Keratinocyte (primary cell): Measurements from ENCODE around the gene GRIN3A. TPM values are rescaled to one million over a fixed set of nuclear protein-coding genes. Genes with fewer than 3 reads are reported as not detected.

Experiments used
- DNase-seq: peaks from one replicate; pipeline ENCODE4 v3.0.0-alpha.2; 2011; ENCODE audit warnings: low read depth, missing footprints, low spot score
- FAIRE-seq: peaks from 2 replicates; lab custom pipeline; 2011; peaks lifted over from hg19 to GRCh38; lab: Jason Lieb, UNC
- H2AFZ ChIP-seq: 2 replicates; pipeline ENCODE4 v1.6.0; 2012; ENCODE audit warnings: low read length, control low read depth, inconsistent platforms; ENCODE audit not compliant: control insufficient read depth
- H3K27ac ChIP-seq: 2 replicates; pipeline ENCODE4 v1.5.1; 2011; ENCODE audit warnings: low read length; ENCODE audit not compliant: control insufficient read depth, insufficient read depth
- H3K27me3 ChIP-seq: 3 replicates; pipeline ENCODE4 v1.6.0; 2011; ENCODE audit warnings: low read length; ENCODE audit not compliant: control insufficient read depth, insufficient read depth; ENCODE audit errors: extremely low read depth
- H3K36me3 ChIP-seq, 2 experiments: 2 replicates in 1 of 2; 3 replicates in 1 of 2; pipeline ENCODE4 v1.5.1; 2011; ENCODE audit warnings: low read length in 2 of 2, mild to moderate bottlenecking in 1 of 2; ENCODE audit not compliant: control insufficient read depth in 2 of 2, insufficient read depth in 2 of 2; ENCODE audit errors: extremely low read depth in 1 of 2
- H3K4me1 ChIP-seq: 3 replicates; pipeline ENCODE4 v1.5.1; 2011; ENCODE audit warnings: low read length; ENCODE audit not compliant: control insufficient read depth, insufficient read depth; ENCODE audit errors: extremely low read depth
- H3K4me2 ChIP-seq: 3 replicates; pipeline ENCODE4 v1.6.0; 2011; ENCODE audit warnings: low read depth, low read length; ENCODE audit not compliant: control insufficient read depth, insufficient read depth; ENCODE audit errors: extremely low read depth
- H3K4me3 ChIP-seq, 3 experiments: fragments of 200-600 bp in 1 of 3; sonication (generic) in 1 of 3; 2 replicates in 2 of 3; 3 replicates in 1 of 3; pipeline ENCODE4 v1.5.1; 2011 to 2016; ENCODE audit warnings: low read length in 3 of 3, mild to moderate bottlenecking in 3 of 3, control low read depth in 2 of 3, inconsistent platforms in 1 of 3, low read depth in 1 of 3, mixed read lengths in 1 of 3, mixed run types in 1 of 3, moderate library complexity in 1 of 3; ENCODE audit not compliant: control insufficient read depth in 2 of 3, insufficient read depth in 2 of 3; ENCODE audit errors: extremely low read depth in 1 of 3
- H3K79me2 ChIP-seq: 2 replicates; pipeline ENCODE4 v1.6.0; 2012; ENCODE audit warnings: low read length; ENCODE audit not compliant: control insufficient read depth, insufficient read depth
- H3K9ac ChIP-seq: 3 replicates; pipeline ENCODE4 v1.6.0; 2011; ENCODE audit warnings: low read length; ENCODE audit not compliant: control insufficient read depth, insufficient read depth; ENCODE audit errors: extremely low read depth
- H3K9me1 ChIP-seq: 3 replicates; pipeline ENCODE4 v1.6.0; 2011; ENCODE audit warnings: low read length; ENCODE audit not compliant: control insufficient read depth, insufficient read depth; ENCODE audit errors: extremely low read depth
- H3K9me3 ChIP-seq: 2 replicates; pipeline ENCODE4 v1.5.1; 2012; ENCODE audit warnings: low read depth, low read length; ENCODE audit not compliant: control insufficient read depth
- H4K20me1 ChIP-seq: 3 replicates; pipeline ENCODE4 v1.6.0; 2011; ENCODE audit warnings: low read length; ENCODE audit not compliant: control insufficient read depth, insufficient read depth; ENCODE audit errors: extremely low read depth
- CTCF ChIP-seq, 3 experiments: IDR thresholded peaks in 1 of 3; conservative IDR thresholded peaks in 1 of 3; optimal IDR thresholded peaks in 1 of 3; 2 replicates in 2 of 3; 3 replicates in 1 of 3; pipeline versions ENCODE3 to v1.5.1; 2011; ENCODE audit warnings: low read length in 3 of 3, mild to moderate bottlenecking in 3 of 3, moderate library complexity in 2 of 3, control low read depth in 1 of 3, inconsistent platforms in 1 of 3; ENCODE audit not compliant: insufficient read depth in 2 of 3; ENCODE audit errors: extremely low read depth in 1 of 3
- EZH2 ChIP-seq: IDR thresholded peaks from one replicate; pipeline ENCODE4 v1.6.1; 2012; ENCODE audit warnings: inconsistent platforms, mild to moderate bottlenecking, low read length, moderate library complexity
- dilution Hi-C: fragments of 300-500 bp; cut with MboI; formaldehyde crosslinking; loops from one replicate; pipeline ENCODE4 v1.7.0; 2020; ENCODE audit warnings: low sequenced_read_pairs; ENCODE audit not compliant: extremely low pct_ligation_motif_present
- polyA plus RNA-seq, 5 experiments: library from polyadenylated mRNA; depleted of rRNA in 3 of 5; stranded (reverse) in 3 of 5; stranded (forward) in 1 of 5; unstranded in 1 of 5; fragments of >200 nt; gene quantifications; 1 replicate in 1 of 5; 2 replicates in 3 of 5; 3 replicates in 1 of 5; pipeline versions ENCODE4 v1.2.1 to v1.2.3, GENCODE V29; 2011 to 2012; ENCODE audit warnings: missing spikeins in 2 of 5, low read depth in 1 of 5, low replicate concordance in 1 of 5

The GRIN3A gene
- polyA plus RNA-seq, 1 donor (not counting 4 experiments of a cell fraction or from before 2014, with no cell fraction given): not detected

GRCh38 chr9:101702257-101702656 is 36.2 kb downstream of the GRIN3A start:
- Histone ChIP-seq H3K79me2 (no peaks in the 10 kb centered on the region), H3K4me2 (no peak overlapping the region), H3K27me3 (peaks cover 10% of the 10 kb centered on the region), H3K4me1 (no peaks in the 10 kb centered on the region), H3K27ac (no peak overlapping the region), H3K4me3 (no peak overlapping the region), H2AFZ (no peak overlapping the region), H3K9me1 (no peaks in the 10 kb centered on the region), H3K9ac (no peak overlapping the region), H3K9me3 (no peaks in the 10 kb centered on the region), H3K36me3 (no peaks in the 10 kb centered on the region), H4K20me1 (no peaks in the 10 kb centered on the region)
- DNase-seq: no peak
- TF ChIP-seq EZH2: no peak
- TF ChIP-seq CTCF (optimal IDR thresholded peaks at IDR 0.05 in 1 of 3, IDR thresholded peaks at IDR 0.05 in 1 of 3, conservative IDR thresholded peaks at IDR 0.05 in 1 of 3; ENCODE audit: extremely low read depth in 1 of 3, insufficient read depth in 2 of 3, low read length in 3 of 3): no peak
- dilution Hi-C loops: no loop called here
- no peak for FAIRE-seq

- TF ChIP-seq EZH2: no peak
- TF ChIP-seq CTCF (optimal IDR thresholded peaks at IDR 0.05 in 1 of 3, IDR thresholded peaks at IDR 0.05 in 1 of 3, conservative IDR thresholded peaks at IDR 0.05 in 1 of 3; ENCODE audit: extremely low read depth in 1 of 3, insufficient read depth in 2 of 3, low read length in 3 of 3): no peak
- dilution Hi-C loops: no loop called here
- H4K20me1 ChIP-seq: no peaks in the 10 kb centered on the region
- no peaks in the 10 kb centered on the region for H3K79me2 ChIP-seq
- H3K4me1 ChIP-seq: no peaks in the 10 kb centered on the region
- no peak overlapping the region for H3K27ac ChIP-seq
- no peaks in the 10 kb centered on the region for H3K27me3 ChIP-seq
- DNase-seq (no peak), FAIRE-seq (no peak)
- H2AFZ ChIP-seq: no peak overlapping the region
- H3K9ac ChIP-seq: no peak overlapping the region
- H3K4me3 ChIP-seq: no peak overlapping the region
- no peaks in the 10 kb centered on the region for H3K36me3 ChIP-seq
- H3K9me3 ChIP-seq: no peaks in the 10 kb centered on the region
- H3K4me2 ChIP-seq: no peak overlapping the region
- H3K9me1 ChIP-seq: no peaks in the 10 kb centered on the region
Measured at GRCh38 chr9:101693546-101694336, 44.7 kb downstream of the GRIN3A start.
